ENCODE data around the gene DDN.

DNA sequence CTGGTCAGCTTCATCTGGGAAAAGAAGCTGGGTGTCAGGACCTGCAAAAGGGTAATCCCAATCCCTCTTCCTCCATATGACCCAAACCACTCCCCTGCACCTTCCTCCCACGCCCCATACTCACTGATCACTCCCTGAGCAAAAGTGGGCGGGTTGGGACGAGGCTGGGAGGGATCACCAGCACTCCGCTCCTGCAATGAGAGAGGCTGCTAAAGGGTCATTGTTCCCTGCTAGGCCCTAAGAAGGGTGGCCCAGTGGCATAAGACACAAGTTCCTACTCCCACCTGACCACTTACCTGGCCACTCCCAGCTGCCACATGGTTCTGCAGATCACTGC, 35.1 kb upstream of the DDN start:
- no peak for TF ChIP-seq POLR2A (IDR thresholded peaks at IDR 0.05)
- TF ChIP-seq, protein P1, sequence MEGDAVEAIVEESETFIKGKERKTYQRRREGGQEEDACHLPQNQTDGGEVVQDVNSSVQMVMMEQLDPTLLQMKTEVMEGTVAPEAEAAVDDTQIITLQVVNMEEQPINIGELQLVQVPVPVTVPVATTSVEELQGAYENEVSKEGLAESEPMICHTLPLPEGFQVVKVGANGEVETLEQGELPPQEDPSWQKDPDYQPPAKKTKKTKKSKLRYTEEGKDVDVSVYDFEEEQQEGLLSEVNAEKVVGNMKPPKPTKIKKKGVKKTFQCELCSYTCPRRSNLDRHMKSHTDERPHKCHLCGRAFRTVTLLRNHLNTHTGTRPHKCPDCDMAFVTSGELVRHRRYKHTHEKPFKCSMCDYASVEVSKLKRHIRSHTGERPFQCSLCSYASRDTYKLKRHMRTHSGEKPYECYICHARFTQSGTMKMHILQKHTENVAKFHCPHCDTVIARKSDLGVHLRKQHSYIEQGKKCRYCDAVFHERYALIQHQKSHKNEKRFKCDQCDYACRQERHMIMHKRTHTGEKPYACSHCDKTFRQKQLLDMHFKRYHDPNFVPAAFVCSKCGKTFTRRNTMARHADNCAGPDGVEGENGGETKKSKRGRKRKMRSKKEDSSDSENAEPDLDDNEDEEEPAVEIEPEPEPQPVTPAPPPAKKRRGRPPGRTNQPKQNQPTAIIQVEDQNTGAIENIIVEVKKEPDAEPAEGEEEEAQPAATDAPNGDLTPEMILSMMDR (IDR thresholded peaks at IDR 0.05 in 4 of 5, conservative IDR thresholded peaks at IDR 0.05 in 1 of 5) = no peak

All from gastrocnemius medialis (tissue), 4 donors.